T1000 (cell line): ENCODE data around the gene GPRIN2.
A peak's percentile ranks its signal among the peaks of the same experiment; 100 is the strongest.
"Not testable (repeated sequence)": the region's sequence is repeated elsewhere in the genome, so short reads cannot be mapped to it uniquely, and the experiment has no call there.

Experiments
- DNase-seq: peaks from one replicate; lab custom pipeline; 2025; ENCODE audit warnings: mixed read lengths; lab: John Stamatoyannopoulos, UW

GPRIN2 gene

DNA sequence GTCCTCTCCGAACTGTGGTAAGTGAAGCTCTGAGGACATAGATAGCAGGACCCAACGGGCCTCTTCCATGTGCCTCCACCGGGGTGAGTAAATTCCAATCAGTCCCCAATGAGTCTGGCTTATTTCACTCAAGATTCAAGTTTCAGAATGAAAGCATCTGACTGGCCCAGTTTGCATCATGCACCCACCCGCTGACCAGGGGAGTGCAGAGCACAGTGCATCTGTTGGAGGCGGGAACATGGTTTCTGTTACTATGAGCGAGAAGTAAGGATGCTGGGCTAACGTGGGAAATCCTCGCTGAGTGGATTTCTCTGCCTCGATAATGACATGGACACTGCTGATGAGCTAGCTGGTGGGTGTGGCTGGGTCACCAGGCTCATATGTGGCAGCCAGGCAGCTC, 10.7 kb upstream of the GPRIN2 start:
- DNase-seq, result not testable (repeated sequence)

DNA sequence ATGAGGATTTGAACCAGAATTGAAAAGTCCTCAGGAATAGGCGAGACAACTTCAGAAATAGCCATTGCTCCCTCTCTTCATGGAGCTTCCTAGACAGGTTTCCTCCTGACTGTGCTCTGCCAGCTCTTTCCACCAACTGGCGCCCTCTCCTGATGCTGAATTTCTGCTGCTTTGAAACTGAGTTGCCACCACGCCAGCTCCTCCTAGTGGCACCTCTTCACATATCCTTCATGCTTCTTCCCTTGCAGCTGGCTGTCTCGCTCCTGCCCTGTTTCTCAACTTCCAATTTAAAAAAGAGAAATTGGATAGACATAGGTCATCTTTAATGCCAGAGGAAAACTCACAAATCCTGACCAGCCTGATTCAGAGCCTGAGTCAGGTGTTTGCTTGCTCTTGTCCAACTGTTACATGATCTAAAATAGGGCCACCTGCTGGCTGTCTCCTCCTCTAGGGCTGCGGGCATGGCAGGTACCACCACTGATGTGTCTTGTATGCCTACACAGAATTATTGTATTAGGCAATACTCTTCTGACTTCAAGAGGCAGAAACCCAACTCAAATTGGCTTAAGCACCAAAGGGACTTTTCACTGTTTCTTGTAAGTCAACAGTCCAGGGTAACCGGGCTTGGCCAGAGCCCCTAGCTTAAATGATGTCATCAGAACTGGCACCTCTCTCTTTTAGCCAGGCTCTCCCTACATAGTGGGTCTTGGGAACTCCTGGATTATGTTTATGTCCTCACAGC, 9.3 kb upstream of the GPRIN2 start:
- DNase-seq, result peak; percentile 68

DNA sequence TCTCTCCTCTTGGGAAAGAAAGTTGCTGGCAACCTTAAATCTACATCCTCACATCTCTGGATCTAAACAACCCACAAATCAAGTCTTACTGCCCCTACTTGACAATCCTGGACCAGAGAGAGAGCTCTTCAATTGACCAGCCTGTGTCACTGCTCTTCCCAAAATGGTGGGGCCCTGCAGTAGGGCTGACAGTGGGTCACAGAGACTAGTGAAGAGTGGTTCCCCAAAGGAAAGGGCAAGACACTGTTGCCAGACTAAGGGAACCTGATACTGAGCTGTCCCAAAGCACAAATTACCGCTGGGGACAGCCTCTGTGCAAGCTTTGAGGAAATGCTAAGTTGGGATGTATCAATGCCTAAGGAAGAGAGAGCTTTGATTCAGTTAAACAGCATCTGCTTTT, 4.5 kb upstream of the GPRIN2 start:
- DNase-seq, result no peak

DNA sequence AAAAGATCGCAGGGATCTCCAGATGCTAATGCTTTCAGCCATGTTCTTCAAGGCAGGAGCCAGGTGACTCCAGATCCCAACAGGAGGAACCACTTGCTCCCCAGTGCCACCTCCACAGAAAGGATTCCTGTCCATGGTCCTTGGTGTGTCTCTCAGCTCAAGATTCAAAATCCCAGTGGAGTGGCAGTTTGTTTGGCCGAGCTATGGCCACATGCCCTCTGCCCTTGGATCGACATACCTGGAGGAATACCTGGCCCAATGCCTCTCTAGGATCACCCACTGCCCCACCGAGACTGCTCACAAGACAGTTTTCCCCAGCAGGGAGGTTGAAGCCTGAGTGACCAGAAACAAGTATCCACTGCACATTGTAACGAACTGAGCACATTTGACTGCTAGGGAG, 3.9 kb upstream of the GPRIN2 start:
- no peak for DNase-seq

DNA sequence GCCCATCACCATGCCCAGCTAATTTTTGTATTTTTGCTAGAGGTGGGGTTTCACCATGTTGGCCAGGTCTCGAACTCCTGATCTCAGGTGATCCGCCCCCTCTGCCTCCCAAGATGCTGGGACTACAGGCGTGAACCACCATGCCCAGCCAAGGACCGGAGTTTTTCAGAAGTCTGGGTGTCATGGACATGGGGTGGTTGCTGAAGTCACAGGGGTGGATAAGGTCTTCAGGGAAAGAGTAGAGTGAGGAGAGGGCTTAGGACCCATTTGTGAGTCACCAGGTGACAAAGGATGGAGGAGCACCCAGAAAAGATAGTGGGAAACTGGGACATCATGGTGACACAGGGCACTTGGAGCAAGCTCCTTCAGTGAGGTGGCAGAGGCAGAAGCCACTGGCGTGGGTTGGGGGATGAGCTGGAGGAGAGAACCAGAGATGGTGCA, 2.8 kb upstream of the GPRIN2 start:
- DNase-seq, result no peak

DNA sequence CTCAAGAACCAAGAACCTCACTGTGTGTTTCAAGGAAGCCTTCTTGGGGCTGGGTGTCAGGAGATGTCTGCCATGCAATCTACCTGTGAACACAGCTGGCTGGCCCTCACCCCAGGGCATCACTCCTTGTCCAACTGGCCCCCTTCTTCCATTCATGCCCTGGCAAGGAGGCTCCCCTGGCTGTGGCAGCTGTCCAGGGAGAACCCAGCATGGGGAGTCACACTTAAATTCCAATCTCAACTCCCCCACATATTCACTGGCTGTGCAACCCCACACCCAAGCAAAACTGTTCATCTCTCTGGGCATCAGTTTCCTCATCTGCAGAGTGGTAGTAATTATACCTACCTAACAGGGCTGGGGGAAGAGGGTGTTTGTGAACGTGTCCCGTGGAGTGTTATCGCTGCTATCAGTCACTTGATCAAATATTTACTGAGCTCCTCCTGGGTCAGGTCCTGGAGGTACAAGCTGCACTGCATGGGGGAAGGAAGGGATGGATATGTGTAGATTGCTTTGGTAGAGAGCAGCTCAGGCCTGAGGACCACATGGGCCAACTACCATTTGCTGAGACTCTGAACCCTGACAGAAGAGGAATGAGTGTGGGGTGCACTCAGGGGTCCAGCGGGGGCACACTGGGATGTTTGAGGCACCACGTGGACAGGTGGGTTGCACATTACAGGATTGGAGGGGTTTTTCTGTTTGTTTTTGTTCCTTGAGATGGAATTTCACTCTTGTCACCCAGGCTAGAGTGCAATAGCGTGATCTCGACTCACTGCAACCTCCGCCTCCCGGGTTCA, 2.1 kb upstream of the GPRIN2 start:
- no peak for DNase-seq

DNA sequence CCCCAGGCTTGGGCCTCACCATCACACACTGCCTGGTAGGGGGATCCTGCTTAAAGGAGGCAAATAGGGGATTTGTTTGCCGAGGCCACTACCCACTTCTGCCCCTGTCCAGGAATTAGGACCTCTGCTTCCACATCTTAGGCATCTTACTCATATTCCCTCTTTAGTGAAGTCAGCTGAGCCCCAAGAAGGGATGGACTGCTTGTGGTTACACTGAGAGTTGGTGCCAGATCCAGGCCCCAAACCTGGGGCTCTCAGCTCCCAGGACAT, 1.6 kb upstream of the GPRIN2 start:
- no peak for DNase-seq

DNA sequence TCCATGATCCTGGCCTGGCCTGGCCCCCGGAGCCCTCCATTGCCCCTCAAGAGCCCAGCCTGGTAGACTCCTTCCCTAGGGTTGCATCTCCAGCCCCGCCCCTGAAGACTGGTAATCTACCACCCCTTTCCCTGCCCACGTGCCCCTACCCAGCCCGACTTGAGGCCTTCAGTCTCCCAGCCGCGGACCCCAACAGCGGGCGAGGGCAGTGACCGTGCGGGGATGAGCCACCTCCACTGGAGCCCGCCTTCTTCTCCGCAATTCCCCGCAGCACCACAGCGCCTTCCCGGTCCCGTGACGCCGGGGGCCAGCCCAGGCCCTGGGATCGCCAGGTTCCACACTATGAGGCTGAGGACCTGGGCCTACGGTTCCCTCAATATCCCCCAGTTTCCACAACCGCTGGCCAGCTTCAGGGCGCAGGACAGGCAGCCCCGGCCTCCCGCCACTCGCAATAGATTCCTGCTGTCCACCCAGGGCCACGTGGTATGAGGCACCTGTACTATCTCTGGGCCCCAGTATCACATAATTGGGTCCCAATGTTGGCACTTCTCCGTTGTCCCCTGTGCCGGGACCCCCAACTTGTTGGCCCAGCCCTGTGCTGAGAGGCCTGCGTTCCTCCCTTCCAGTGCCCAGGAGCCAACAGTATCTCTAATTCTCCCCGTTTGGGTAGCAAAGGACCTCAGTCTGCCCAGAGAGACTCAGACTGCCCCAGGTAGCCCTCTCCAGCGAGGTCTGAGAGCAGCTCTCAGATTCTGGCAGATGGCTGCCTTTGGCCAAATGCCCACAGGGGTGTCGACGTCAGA, 1.1 kb upstream of the GPRIN2 start:
- DNase-seq, result no peak

DNA sequence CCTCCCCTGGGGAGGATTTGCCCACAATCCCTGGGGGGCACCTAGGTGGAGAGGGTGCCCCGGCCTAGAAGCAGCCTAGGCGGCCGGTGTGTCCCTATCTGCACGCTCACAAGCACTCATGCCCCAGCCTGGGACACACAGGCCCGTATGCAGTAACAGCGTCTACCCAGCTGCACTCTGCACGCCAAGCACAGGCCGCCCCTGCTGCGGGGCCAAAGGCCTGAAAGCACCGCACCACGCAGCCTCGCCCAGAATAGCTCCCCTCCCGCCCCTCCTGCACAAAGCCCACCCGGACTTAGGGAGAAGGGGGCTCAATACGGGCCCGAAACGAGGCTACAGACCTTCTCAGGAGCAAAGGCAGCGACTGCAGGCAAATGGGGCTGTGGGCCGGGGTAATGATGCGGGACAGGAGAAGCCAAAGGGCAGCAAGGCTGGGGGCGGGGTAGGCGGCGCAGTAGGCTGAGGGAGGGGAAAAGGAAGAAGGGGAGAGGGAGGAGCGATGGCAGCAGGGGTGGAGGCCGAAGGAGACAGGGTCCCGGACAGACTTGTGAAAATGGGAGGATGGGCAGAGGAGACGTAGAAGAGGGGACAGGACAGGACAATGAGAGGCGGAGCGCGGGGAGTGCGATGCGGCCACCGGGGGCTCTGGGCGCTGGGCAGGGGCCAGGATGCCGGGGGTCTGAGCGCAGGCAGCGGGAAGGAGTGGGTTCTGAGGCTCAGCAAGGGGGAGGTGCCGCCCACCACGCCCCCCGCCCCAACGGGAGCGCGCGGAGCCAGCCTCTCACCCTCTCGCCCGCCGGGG, 544 bp downstream of the GPRIN2 start:
- no peak for DNase-seq

DNA sequence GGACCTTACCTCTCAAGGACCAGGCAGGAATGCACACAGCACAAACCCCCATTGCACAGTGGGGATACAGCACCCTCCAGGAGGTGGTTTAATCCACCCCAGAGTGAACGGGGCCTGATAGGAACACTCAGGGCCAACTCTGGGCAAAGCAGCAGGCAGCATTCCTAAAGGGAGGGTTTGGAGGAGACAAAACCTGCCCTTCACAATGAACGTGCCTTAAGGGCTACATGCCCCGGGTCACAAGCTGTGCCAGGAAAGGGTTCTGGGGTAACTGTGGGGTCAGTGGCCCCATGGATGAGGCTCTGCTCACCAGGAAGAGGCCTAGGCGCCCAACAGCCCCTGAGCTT, 1.1 kb downstream of the GPRIN2 start:
- no peak for DNase-seq

DNA sequence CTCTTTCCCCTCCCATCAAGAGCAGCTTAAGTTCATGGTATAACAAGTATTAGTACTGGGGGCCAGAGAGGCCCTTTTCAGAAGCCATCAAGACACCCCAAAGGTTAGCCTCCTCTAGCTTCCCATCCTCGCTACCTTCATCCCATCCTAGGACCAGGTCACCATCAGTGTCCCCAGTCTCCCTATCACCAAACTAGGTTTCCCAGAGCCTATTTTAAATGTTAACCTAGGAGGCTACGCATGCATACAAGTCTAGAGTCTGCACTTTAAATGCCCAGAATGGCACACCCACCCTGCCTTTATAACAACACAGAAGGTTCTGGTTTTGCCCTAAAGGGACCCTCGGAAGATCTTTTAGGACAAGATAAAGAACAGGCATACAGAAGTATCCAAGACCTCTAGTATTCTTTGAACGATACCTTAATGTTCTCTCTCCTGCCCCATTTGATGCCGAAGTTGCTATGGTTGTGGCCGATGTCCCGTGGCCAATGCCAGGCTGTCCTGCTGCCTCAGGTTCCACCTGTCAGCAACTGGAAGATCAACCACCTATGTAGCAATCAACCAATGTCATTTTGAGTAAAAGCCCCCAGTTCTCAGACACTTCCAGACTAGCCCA, 2.2 kb downstream of the GPRIN2 start:
- DNase-seq, result no peak

DNA sequence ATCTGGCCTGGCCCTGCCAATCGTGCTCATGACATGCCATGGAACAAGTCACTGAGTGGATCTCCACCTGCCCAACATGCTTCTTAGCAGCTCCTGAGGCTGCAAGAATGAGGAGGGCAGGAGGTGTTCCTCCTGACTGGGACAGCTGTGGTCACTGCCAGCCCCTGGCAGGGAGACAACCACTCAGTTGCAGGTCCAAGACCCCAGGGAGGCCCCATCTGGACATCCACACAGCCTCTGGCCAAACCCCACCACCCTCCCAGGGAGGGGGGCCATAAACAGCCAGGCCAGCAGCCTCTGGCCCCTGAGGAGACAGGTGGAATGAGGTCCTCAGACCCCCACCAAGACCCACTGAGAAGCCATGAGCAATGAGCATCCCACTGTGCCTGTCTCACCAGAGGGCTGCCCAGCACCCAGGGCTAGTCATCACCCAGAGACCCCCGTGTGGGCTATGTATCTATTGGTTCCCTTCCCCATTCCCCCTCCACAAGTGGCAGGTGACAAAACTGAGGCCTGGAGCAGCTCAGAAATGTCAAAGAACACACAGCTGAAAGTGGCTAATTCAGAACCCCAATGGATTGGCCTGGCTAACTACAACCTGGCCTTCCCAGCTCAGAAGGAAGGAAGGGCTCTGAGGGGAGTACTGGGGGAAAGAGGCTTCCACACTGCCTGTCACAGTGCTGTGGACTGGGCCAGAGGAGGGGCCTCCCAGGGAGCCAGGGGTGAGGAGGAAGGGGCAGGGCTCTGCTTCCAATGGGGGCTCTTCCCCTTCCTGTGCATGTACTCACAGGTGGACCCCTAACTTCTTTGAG, 3.0 kb downstream of the GPRIN2 start:
- no peak for DNase-seq

DNA sequence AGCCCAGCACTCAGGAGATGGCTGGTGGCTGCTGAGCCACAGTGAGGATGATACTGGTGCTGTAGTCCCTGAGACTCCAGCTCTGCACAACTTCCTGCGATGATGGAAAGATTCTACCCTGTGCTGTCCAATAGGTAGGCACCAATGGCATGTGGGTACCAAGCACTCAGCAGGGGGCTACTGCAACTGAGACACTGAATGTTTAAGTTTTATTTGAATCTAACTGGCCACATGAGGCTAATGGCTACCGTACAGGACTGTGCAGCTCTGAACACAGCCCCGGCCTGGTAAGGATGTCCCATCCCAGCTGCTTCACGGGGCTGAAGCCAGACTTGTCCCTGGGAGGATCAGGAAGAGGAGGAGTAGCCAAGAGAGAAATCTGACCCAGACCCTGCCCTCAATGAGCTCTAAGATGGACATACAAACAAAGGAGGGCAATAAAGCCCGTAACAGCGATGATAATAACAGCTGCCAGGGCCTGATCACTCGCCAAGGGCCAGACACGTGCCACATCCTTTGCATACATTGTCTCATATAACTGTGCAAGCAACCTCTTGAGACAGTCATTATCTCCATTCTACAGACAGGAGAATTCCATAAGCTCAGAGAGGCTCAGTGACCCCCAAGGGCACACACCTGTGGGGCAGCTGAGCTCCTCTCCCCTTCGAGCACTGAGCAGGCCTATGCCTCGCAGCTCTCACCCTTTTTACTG, 3.8 kb downstream of the GPRIN2 start:
- no peak for DNase-seq

DNA sequence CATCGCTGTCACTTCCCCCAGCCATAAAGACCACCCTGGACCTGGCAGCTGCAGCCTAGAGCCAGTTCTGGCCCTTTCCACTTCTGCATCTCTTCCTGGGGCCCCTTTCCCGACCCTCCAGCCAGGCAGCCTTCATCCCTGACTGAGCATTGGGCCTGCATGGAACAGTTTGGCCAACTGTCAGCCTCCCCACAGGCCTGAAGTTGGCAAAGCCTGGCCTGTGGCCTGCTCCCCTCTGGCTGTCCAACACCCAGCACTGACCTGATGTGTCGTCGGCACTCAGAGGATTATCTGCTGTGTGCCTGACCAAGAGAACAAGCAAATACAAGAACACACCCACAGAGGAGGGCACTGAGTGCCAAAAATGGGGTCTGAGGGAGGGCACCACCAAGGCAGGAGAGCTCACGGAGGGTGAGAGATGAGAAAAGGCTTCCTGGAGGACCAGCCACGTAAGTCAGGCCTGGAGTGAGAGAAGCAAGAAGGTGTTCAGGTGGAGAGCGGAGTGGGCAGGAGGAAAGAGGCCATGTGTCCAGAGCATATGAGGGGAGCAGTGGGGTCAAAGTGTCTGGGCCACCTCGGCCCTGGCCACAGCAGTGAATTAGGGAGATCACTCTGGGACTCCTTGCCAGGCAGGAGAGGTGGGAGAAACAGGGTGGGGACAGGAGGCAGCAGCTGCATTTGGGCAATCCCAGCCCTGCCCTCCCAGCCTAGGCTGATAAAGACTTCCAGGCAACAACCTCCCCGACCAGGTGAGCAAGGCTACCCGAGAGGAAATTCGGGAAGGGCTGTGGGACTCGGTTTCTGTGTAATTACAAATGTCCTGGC, 4.5 kb downstream of the GPRIN2 start:
- DNase-seq, result no peak

DNA sequence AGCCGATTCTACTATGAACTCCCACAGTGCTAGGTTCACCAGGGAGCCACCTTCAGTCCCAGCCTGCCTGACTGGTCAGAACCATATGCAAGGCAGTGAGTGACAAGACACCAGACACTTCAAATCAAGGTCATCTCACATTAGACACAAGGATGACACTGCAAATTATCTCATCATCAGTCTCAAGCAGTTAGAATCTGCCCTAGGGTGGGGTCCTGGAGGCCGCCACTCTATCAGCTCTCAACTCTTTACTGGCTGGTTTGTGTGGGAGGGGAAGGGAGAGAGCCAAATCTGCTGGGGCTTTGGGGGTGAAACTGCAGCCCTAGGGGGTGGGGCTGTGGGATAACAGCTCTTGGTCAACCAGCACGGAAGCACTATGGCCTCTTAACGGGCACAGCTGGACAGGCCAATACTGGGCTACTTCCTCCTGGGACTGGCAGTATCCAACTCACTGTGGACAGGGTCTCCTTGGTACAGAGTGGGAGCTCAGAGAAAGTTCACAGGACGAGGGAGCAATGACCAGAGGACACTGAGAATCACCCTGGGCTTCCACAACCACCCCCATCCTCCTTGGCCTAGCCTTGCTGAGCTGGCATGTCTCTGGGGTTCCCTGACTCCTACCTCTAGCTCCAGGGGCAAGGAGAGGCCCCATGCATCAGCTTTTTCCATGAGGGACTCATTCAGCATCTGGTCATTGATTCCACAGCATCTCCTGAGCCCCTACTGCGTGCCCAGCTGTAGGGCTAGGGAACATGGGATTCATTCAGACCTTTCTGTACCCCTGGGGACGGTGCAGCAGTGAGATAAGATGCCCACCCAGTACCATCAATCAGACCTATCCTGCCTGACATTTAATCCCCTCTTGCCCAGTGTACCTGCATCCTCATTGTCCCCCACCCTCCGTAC, 5.4 kb downstream of the GPRIN2 start:
- no peak for DNase-seq

DNA sequence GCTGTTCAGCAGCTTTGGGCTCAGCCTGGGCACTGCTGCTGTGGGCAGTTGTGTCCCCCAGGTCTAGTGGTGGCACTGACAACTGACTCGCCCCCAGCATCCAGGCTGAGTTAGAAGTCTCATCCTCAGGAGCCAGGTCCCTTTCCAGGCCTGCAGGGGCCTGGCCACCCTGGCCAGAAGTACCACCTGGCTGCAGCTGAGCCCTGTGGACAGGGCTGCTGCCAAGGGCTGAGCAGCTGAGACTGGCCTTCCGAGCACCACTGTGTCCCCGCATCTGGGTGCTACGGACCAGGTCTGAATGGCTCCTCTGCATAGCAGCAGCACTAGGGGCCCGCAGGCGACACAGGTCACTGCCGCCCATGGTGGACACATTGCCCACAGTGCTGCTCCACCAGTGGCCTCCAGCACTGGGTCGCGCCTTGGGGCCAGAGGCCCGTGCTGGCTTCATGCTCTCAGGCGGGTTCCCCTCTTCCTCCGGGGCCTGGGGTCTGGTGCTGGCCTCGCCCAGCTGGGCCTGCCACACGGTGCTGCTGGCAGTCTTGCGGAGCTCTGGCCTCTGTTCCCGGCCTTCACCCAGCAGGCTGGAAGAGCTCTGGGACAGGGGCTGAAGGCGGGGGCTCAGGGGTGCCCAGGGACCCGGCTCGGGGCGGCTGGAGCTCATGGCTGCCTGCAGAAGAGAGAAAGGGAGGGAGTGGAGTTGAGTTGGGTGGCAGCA, 6.2 kb downstream of the GPRIN2 start:
- no peak for DNase-seq
